Measurements from ENCODE around the gene AZGP1.
"Not testable (repeated sequence)": the region's sequence is repeated elsewhere in the genome, so short reads cannot be mapped to it uniquely, and the experiment has no call there.

AZGP1 gene

GRCh38 chr7:99947608-99948007 lies 28.2 kb downstream of the AZGP1 start:
- Histone ChIP-seq H3K4me1 (ENCODE audit: insufficient read depth, insufficient read length) (no peaks in the 10 kb centered on the region), H3K9me3 (ENCODE audit: insufficient read depth, low read length) (no peaks in the 10 kb centered on the region), H3K9ac (ENCODE audit: insufficient read length, low read depth) (no peak overlapping the region), H3K27me3 (ENCODE audit: insufficient read depth, insufficient read length) (no peaks in the 10 kb centered on the region), H3K36me3 (ENCODE audit: insufficient read depth, insufficient read length, low read length) (no peaks in the 10 kb centered on the region), H3K4me3 (ENCODE audit: insufficient read length, low read depth) (no peak overlapping the region)
- TF ChIP-seq SUZ12 (IDR thresholded peaks at IDR 0.05; ENCODE audit: extremely low read depth, insufficient read depth, insufficient read length): no peak
- TF ChIP-seq ZNF274 (IDR thresholded peaks at IDR 0.05; ENCODE audit: low read depth, low read length): no peak
- no peak for TF ChIP-seq YY1 (IDR thresholded peaks at IDR 0.05; ENCODE audit: insufficient read depth, insufficient read length)
- no peak for DNase-seq (ENCODE audit: low read depth, low spot score)

- H3K4me1 ChIP-seq (ENCODE audit: insufficient read depth, insufficient read length): no peaks in the 10 kb centered on the region
- no peak for TF ChIP-seq SUZ12 (IDR thresholded peaks at IDR 0.05; ENCODE audit: extremely low read depth, insufficient read depth, insufficient read length)
- no peak for TF ChIP-seq YY1 (IDR thresholded peaks at IDR 0.05; ENCODE audit: insufficient read depth, insufficient read length)
- no peak for TF ChIP-seq ZNF274 (IDR thresholded peaks at IDR 0.05; ENCODE audit: low read depth, low read length)
- no peaks in the 10 kb centered on the region for H3K9me3 ChIP-seq (ENCODE audit: insufficient read depth, low read length)
- no peaks in the 10 kb centered on the region for H3K36me3 ChIP-seq (ENCODE audit: insufficient read depth, insufficient read length, low read length)
- no peak for DNase-seq (ENCODE audit: low read depth, low spot score)
- no peak overlapping the region for H3K9ac ChIP-seq (ENCODE audit: insufficient read length, low read depth)
- no peaks in the 10 kb centered on the region for H3K27me3 ChIP-seq (ENCODE audit: insufficient read depth, insufficient read length)
- H3K4me3 ChIP-seq (ENCODE audit: insufficient read length, low read depth): no peak overlapping the region
These were observed 31.2 kb downstream of the AZGP1 start for GRCh38 chr7:99944497-99945070.

GRCh38 chr7:99943641-99944496 lies 32.0 kb downstream of the AZGP1 start:
- Histone ChIP-seq H3K27me3 (ENCODE audit: insufficient read depth, insufficient read length) (no peaks in the 10 kb centered on the region), H3K9ac (ENCODE audit: insufficient read length, low read depth) (no peak overlapping the region), H3K36me3 (ENCODE audit: insufficient read depth, insufficient read length, low read length) (no peaks in the 10 kb centered on the region), H3K4me1 (ENCODE audit: insufficient read depth, insufficient read length) (no peaks in the 10 kb centered on the region), H3K4me3 (ENCODE audit: insufficient read length, low read depth) (no peak overlapping the region), H3K9me3 (ENCODE audit: insufficient read depth, low read length) (no peaks in the 10 kb centered on the region)
- no peak for TF ChIP-seq ZNF274 (IDR thresholded peaks at IDR 0.05; ENCODE audit: low read depth, low read length)
- no peak for TF ChIP-seq SUZ12 (IDR thresholded peaks at IDR 0.05; ENCODE audit: extremely low read depth, insufficient read depth, insufficient read length)
- TF ChIP-seq YY1 (IDR thresholded peaks at IDR 0.05; ENCODE audit: insufficient read depth, insufficient read length): no peak
- no peak for DNase-seq (ENCODE audit: low read depth, low spot score)

GRCh38 chr7:99938296-99938695 lies 37.5 kb downstream of the AZGP1 start:
- no peak for TF ChIP-seq YY1 (IDR thresholded peaks at IDR 0.05; ENCODE audit: insufficient read depth, insufficient read length)
- no peak for TF ChIP-seq ZNF274 (IDR thresholded peaks at IDR 0.05; ENCODE audit: low read depth, low read length)
- no peak for TF ChIP-seq SUZ12 (IDR thresholded peaks at IDR 0.05; ENCODE audit: extremely low read depth, insufficient read depth, insufficient read length)
- H3K4me3 ChIP-seq (ENCODE audit: insufficient read length, low read depth): no peak overlapping the region
- no peaks in the 10 kb centered on the region for H3K4me1 ChIP-seq (ENCODE audit: insufficient read depth, insufficient read length)
- H3K9ac ChIP-seq (ENCODE audit: insufficient read length, low read depth): no peak overlapping the region
- no peaks in the 10 kb centered on the region for H3K27me3 ChIP-seq (ENCODE audit: insufficient read depth, insufficient read length)
- no peak for DNase-seq (ENCODE audit: low read depth, low spot score)
- no peaks in the 10 kb centered on the region for H3K36me3 ChIP-seq (ENCODE audit: insufficient read depth, insufficient read length, low read length)
- H3K9me3 ChIP-seq (ENCODE audit: insufficient read depth, low read length): 0 out of 2 replicates have a peak, but pooled peaks cover 11% of the 10 kb centered on the region

GRCh38 chr7:99935009-99935408 lies 40.8 kb downstream of the AZGP1 start:
- not testable (repeated sequence) for H3K4me3 ChIP-seq (ENCODE audit: insufficient read length, low read depth); H3K9ac ChIP-seq (ENCODE audit: insufficient read length, low read depth); H3K36me3 ChIP-seq (ENCODE audit: insufficient read depth, insufficient read length, low read length); H3K4me1 ChIP-seq (ENCODE audit: insufficient read depth, insufficient read length); DNase-seq (ENCODE audit: low read depth, low spot score); H3K27me3 ChIP-seq (ENCODE audit: insufficient read depth, insufficient read length)
- 0 out of 2 replicates have a peak, but pooled peaks cover 11% of the 10 kb centered on the region for H3K9me3 ChIP-seq (ENCODE audit: insufficient read depth, low read length)

- TF ChIP-seq SUZ12 (IDR thresholded peaks at IDR 0.05; ENCODE audit: extremely low read depth, insufficient read depth, insufficient read length) (no peak), YY1 (IDR thresholded peaks at IDR 0.05; ENCODE audit: insufficient read depth, insufficient read length) (no peak), ZNF274 (IDR thresholded peaks at IDR 0.05; ENCODE audit: low read depth, low read length) (no peak)
- no peak overlapping the region for H3K9ac ChIP-seq (ENCODE audit: insufficient read length, low read depth)
- no peaks in the 10 kb centered on the region for H3K36me3 ChIP-seq (ENCODE audit: insufficient read depth, insufficient read length, low read length)
- DNase-seq (ENCODE audit: low read depth, low spot score): no peak
- no peaks in the 10 kb centered on the region for H3K9me3 ChIP-seq (ENCODE audit: insufficient read depth, low read length)
- H3K4me1 ChIP-seq (ENCODE audit: insufficient read depth, insufficient read length): no peaks in the 10 kb centered on the region
- peaks cover 6% of the 10 kb centered on the region for H3K27me3 ChIP-seq (ENCODE audit: insufficient read depth, insufficient read length)
- no peak overlapping the region for H3K4me3 ChIP-seq (ENCODE audit: insufficient read length, low read depth)
These were observed 45.5 kb downstream of the AZGP1 start for GRCh38 chr7:99930376-99930775.

- peaks cover 6% of the 10 kb centered on the region for H3K27me3 ChIP-seq (ENCODE audit: insufficient read depth, insufficient read length)
- H3K9me3 ChIP-seq (ENCODE audit: insufficient read depth, low read length): no peaks in the 10 kb centered on the region
- H3K9ac ChIP-seq (ENCODE audit: insufficient read length, low read depth): peak overlapping the region; percentile 59
- no peak overlapping the region for H3K4me3 ChIP-seq (ENCODE audit: insufficient read length, low read depth)
- no peaks in the 10 kb centered on the region for H3K4me1 ChIP-seq (ENCODE audit: insufficient read depth, insufficient read length)
- no peak for TF ChIP-seq YY1 (IDR thresholded peaks at IDR 0.05; ENCODE audit: insufficient read depth, insufficient read length)
- no peak for TF ChIP-seq SUZ12 (IDR thresholded peaks at IDR 0.05; ENCODE audit: extremely low read depth, insufficient read depth, insufficient read length)
- no peak for TF ChIP-seq ZNF274 (IDR thresholded peaks at IDR 0.05; ENCODE audit: low read depth, low read length)
- no peak for DNase-seq (ENCODE audit: low read depth, low spot score)
- H3K36me3 ChIP-seq (ENCODE audit: insufficient read depth, insufficient read length, low read length): no peaks in the 10 kb centered on the region
These were observed 46.1 kb downstream of the AZGP1 start for GRCh38 chr7:99929730-99930053.
